K562 (cell line): ENCODE data around the gene TP63. TPM values are rescaled to one million over a fixed set of nuclear protein-coding genes. Genes with fewer than 3 reads are reported as not detected.

Experiments used
- ATAC-seq: fragments of 200-7000 bp; cut with Tn5 transposase; 3 replicates; pipeline ENCODE4 v1.9.1; 2020; ENCODE audit warnings: moderate library complexity
- BruUV-seq: library from RNA; stranded (reverse); fragments of 400-500 nt; replicated peaks from 2 replicates; lab custom pipeline; 2021; lab: Mats Ljungman, UMichigan
- CTCF ChIA-PET: fragments of 300-600 bp; formaldehyde crosslinking; extraction: SDS; loops from one replicate; lab custom pipeline; 2021; ENCODE audit warnings: low intra/inter-chr PET ratio; lab: Yijun Ruan, JAX
- POLR2A ChIA-PET: fragments of 300-600, 350-650 bp; sonication (Branson Sonifier 250); formaldehyde crosslinking; extraction: SDS; loops from one replicate; lab custom pipeline; 2021; ENCODE audit warnings: antibody characterized with exemption, inconsistent platforms; lab: Yijun Ruan, JAX
- DNase-seq, 4 experiments: peaks; one replicate each; pipeline versions ENCODE4 v3.0.0 to v3.0.0-alpha.2; 2011 to 2018; ENCODE audit warnings: low spot score in 3 of 4, mixed read lengths in 3 of 4; ENCODE audit errors: extremely low read depth in 1 of 4
- FAIRE-seq: peaks from 2 replicates; lab custom pipeline; 2011; peaks lifted over from hg19 to GRCh38; lab: Jason Lieb, UNC
- H2AFZ ChIP-seq: 2 replicates; pipeline ENCODE4 v1.6.0; 2011; ENCODE audit warnings: low read depth, low read length, control low read depth, inconsistent platforms
- H3K27ac ChIP-seq: fragments of 200-600 bp; 3 replicates; pipeline ENCODE4 v1.8.0; 2011; ENCODE audit warnings: low read depth, mild to moderate bottlenecking, control low read depth, inconsistent platforms, low read length, moderate library complexity, mixed read lengths; ENCODE audit errors: extremely low read depth
- H3K27me3 ChIP-seq, 2 experiments: fragments of 300-600 bp in 1 of 2; 2 replicates in 1 of 2; 3 replicates in 1 of 2; pipeline versions ENCODE4 v1.6.0 to v1.8.0; 2011; ENCODE audit warnings: inconsistent platforms in 2 of 2, low read length in 2 of 2, mild to moderate bottlenecking in 1 of 2, mixed read lengths in 1 of 2, moderate library complexity in 1 of 2; ENCODE audit not compliant: control insufficient read depth in 2 of 2, insufficient read depth in 2 of 2
- H3K36me3 ChIP-seq: fragments of 300-600 bp; 3 replicates; pipeline ENCODE4 v1.8.0; 2011; ENCODE audit warnings: mild to moderate bottlenecking, low read length, inconsistent platforms; ENCODE audit not compliant: control insufficient read depth, insufficient read depth
- H3K4me1 ChIP-seq, 2 experiments: fragments of 200-600 bp in 1 of 2; replicated peaks in 1 of 2; 2 replicates in 1 of 2; 3 replicates in 1 of 2; pipeline versions ENCODE4 v1.5.1 to v1.8.0; 2011; ENCODE audit warnings: inconsistent platforms in 2 of 2, low read length in 2 of 2, mild to moderate bottlenecking in 1 of 2, mixed read lengths in 1 of 2, moderate library complexity in 1 of 2; ENCODE audit not compliant: control insufficient read depth in 2 of 2, insufficient read depth in 2 of 2
- H3K4me2 ChIP-seq: 2 replicates; pipeline ENCODE4 v1.6.1; 2011; ENCODE audit warnings: low read length, control low read depth, inconsistent platforms, mixed read lengths; ENCODE audit not compliant: insufficient read depth
- H3K4me3 ChIP-seq: fragments of 200-600 bp; sonication (generic), shearing (Covaris generic); 2 replicates; pipeline ENCODE4 v1.5.1; 2016; ENCODE audit warnings: control low read depth, inconsistent platforms
- H3K79me2 ChIP-seq: fragments of 200-600 bp; 3 replicates; pipeline ENCODE4 v1.8.0; 2011; ENCODE audit warnings: low read length, inconsistent platforms; ENCODE audit not compliant: control insufficient read depth, insufficient read depth
- H3K9ac ChIP-seq, 2 experiments: 2 replicates each; pipeline versions ENCODE4 v1.6.0 to v1.6.1; 2011; ENCODE audit warnings: low read depth in 2 of 2, low read length in 2 of 2, control low read depth in 1 of 2, inconsistent platforms in 1 of 2, mild to moderate bottlenecking in 1 of 2, mixed read lengths in 1 of 2; ENCODE audit not compliant: insufficient read depth in 1 of 2
- H3K9me1 ChIP-seq: one replicate; pipeline ENCODE4 v1.6.0; 2011; ENCODE audit warnings: inconsistent platforms, mild to moderate bottlenecking, low read length, moderate library complexity; ENCODE audit not compliant: control insufficient read depth, insufficient read depth
- H3K9me3 ChIP-seq: replicated peaks from 2 replicates; pipeline ENCODE4 v1.5.1; 2011; ENCODE audit warnings: low read depth, low read length, inconsistent platforms; ENCODE audit not compliant: control insufficient read depth, insufficient read depth
- H4K20me1 ChIP-seq: replicated peaks from 2 replicates; pipeline ENCODE4 v1.6.1; 2011; ENCODE audit warnings: low read length, inconsistent platforms, mixed read lengths; ENCODE audit not compliant: control insufficient read depth, insufficient read depth
- NEUROD1 ChIP-seq: fragments of 150-350 bp; IDR thresholded peaks from 2 replicates; pipeline ENCODE4 v1.6.1; 2014; ENCODE audit warnings: borderline replicate concordance, low read length, low read depth; ENCODE audit not compliant: partially characterized antibody
- TCFL5 ChIP-seq: fragments of 250-450 bp; sonication (Bioruptor Pico); conservative IDR thresholded peaks from 2 replicates; pipeline ENCODE4 v1.6.1; 2021; ENCODE audit warnings: mild to moderate bottlenecking, moderate library complexity, matching md5 sums
- THRA ChIP-seq: fragments of 450-650 bp; IDR thresholded peaks from 2 replicates; pipeline ENCODE4 v1.6.1; 2017; ENCODE audit warnings: mild to moderate bottlenecking, moderate library complexity
- ZBTB1 ChIP-seq: sonication (generic); formaldehyde crosslinking; IDR thresholded peaks from 2 replicates; pipeline ENCODE4 v1.8.1; 2023; ENCODE audit warnings: missing genetic modification reagents, low read depth, mild to moderate bottlenecking, borderline replicate concordance
- ZNF184 ChIP-seq: sonication (generic); formaldehyde crosslinking; IDR thresholded peaks from 2 replicates; pipeline ENCODE4 v1.5.0; 2020; ENCODE audit warnings: missing genetic modification reagents
- ZNF398 ChIP-seq: fragments of 250-450 bp; sonication (Bioruptor Pico); IDR thresholded peaks from 2 replicates; pipeline ENCODE4 v1.8.0; 2021; ENCODE audit warnings: moderate library complexity, mild to moderate bottlenecking, inconsistent platforms
- ZNF41 ChIP-seq: fragments of 250-450 bp; sonication (Bioruptor Pico); conservative IDR thresholded peaks from 2 replicates; pipeline ENCODE4 v1.4.0; 2020; ENCODE audit warnings: mild to moderate bottlenecking
- ZNF655 ChIP-seq: fragments of 250-450 bp; sonication (Bioruptor Pico); IDR thresholded peaks from 2 replicates; pipeline ENCODE4 v1.5.0; 2021
- ZNF699 ChIP-seq: fragments of 250-450 bp; sonication (Bioruptor Pico); IDR thresholded peaks from 2 replicates; pipeline ENCODE4 v1.8.0; 2021; ENCODE audit warnings: mild to moderate bottlenecking, moderate library complexity; ENCODE audit not compliant: insufficient replicate concordance
- whole genome bisulfite sequencing: fragments of 100-300 bp; shearing (Covaris generic); methylation state at CpG from one replicate; pipeline ENCODE4 v1.1.6; 2016; ENCODE audit warnings: low coverage, mixed read lengths; ENCODE audit not compliant: insufficient coverage; ENCODE audit errors: missing lambda C conversion rate; 5-methylcytosine and 5-hydroxymethylcytosine counted together
- in situ Hi-C: fragments of 300-500 bp; cut with MboI; formaldehyde crosslinking; loops from 4 replicates; pipeline ENCODE4 v1.15.0; 2018; ENCODE audit warnings: inconsistent platforms, mixed read lengths
- intact Hi-C: fragments of 100-400 bp; cut with micrococcal nuclease; formaldehyde crosslinking; loops from 2 replicates; pipeline ENCODE4 v1.14.2; 2022
- polyA plus RNA-seq, 8 experiments: library from polyadenylated mRNA; depleted of rRNA in 4 of 8; stranded (reverse) in 5 of 8; unstranded in 3 of 8; fragments of >200 nt; fragmentation: Nextera tagmentation in 2 of 8; fragmentation: Illumina TruSeq in 1 of 8; extraction: Ambion mirVana in 2 of 8; extraction: Trizol in 1 of 8; gene quantifications; 2 replicates each; pipeline versions ENCODE4 v1.2.1 to v1.2.3, GENCODE V29; 2011 to 2014; ENCODE audit warnings: inconsistent platforms in 1 of 8, missing spikeins in 1 of 8
- total RNA-seq, 7 experiments: library from RNA; depleted of rRNA in 6 of 7; stranded (reverse); fragments of >200 nt in 6 of 7; fragmentation: Illumina TruSeq in 2 of 7; extraction: Trizol in 2 of 7; gene quantifications; 2 replicates each; pipeline versions ENCODE4 v1.2.1 to v1.2.3, GENCODE V29; 2011 to 2021; ENCODE audit warnings: low replicate concordance in 1 of 7

TP63 gene
- total and polyA plus RNA-seq, 9 of the 15 experiments (the other 6 are each of a cell fraction or from before 2014, with no cell fraction given): 0.32 to 1.4 (median 0.50) TPM

GRCh38 chr3:189863031-189863430 is 231.8 kb downstream of the TP63 start (continued):
- TF ChIP-seq ZNF398 (CRISPR knock-in tag) (no peak), ZBTB1 (CRISPR knock-in tag) (no peak), ZNF41 (CRISPR knock-in tag) (no peak), TCFL5 (CRISPR knock-in tag) (no peak)
- TF ChIP-seq, all 486 proteins: peak for 0

- TF ChIP-seq NEUROD1: no peak
- no peak for TF ChIP-seq THRA
- no peak for TF ChIP-seq ZNF184 (CRISPR knock-in tag)
- no peak for TF ChIP-seq ZNF655 (CRISPR knock-in tag)
- TF ChIP-seq ZNF699: no peak
- Histone ChIP-seq H3K4me2 (no peak overlapping the region), H3K4me1 (no peaks in the 10 kb centered on the region), H3K27me3 (no peaks in the 10 kb centered on the region), H3K9me3 (no peaks in the 10 kb centered on the region), H3K27ac (no peak overlapping the region), H3K36me3 (no peaks in the 10 kb centered on the region), H4K20me1 (no peaks in the 10 kb centered on the region), H3K9me1 (no peaks in the 10 kb centered on the region), H3K9ac (no peak overlapping the region), H3K4me3 (no peak overlapping the region), H3K79me2 (no peaks in the 10 kb centered on the region), H2AFZ (no peak overlapping the region)
- FAIRE-seq (no peak), DNase-seq (no peak), ATAC-seq (no peak)
- 3% methylated on average over 3 of the region's 3 CpGs for WGBS
- ChIA-PET CTCF (no interaction called here), POLR2A (no interaction called here)
- no TSS peak for BruUV-seq
- in situ Hi-C loops (no loop called here), intact Hi-C loops (no loop called here)
These were observed 236.9 kb downstream of the TP63 start for GRCh38 chr3:189868061-189868460.
